Amygdala (tissue), 56 donors: ENCODE results near the gene SULT1C3.

Experiments
- DNase-seq, 56 donors: peaks; one replicate each; lab custom pipeline; 2025; lab: John Stamatoyannopoulos, UW

SULT1C3 gene

DNA sequence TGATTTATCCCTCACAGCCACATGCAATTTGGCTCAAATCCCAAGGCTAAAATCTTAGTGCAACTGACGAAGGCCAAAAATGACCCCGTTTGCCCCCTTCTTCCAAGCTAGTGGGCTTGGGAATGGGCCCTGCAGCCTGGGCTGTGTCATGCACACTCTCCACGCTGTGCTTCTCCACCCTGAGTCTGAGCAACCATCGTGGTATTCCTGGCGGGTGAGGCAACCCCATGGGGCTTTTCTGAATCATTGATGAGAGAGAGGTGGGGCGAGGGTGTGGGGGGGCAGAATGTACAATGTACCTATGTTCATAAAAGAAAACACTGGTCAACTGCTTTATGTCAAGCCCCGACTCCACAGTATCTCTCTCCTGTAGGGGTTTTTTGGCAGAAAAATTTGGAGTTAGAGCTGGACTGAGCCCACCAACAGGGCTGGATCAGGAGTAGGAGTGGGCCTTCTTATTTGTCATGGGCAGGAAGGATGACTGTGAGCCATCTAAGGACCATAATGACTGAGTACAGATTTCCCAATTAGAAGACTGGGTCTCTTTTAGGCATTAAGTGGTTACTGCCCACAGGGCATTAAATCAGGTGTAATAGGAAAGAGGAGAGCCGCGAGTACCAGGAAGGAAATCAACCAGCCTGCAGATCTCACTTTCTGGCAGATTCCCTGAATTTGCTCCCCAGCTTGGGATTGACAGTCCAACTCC, 57.8 kb downstream of the SULT1C3 start:
- no peak for DNase-seq

DNA sequence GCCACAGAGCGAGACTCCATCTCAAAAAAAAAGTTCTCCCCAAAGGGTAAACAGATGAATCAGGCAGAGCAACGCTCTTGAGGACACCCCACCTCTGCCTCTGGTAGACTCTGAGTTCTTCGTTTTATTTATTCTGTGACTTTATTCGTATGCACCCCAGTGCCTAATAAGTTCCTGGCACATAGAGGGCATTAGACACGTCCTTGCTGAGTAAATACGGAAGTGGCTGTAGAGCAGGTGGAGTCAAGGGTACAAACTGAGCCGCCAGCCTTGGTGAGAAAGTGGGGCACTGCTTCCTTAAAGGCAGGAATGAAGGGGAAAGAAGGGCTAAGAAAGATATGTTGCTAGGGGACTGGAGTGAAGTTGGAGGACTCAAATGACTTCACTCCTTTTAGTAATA, 61.8 kb downstream of the SULT1C3 start:
- no peak for DNase-seq

DNA sequence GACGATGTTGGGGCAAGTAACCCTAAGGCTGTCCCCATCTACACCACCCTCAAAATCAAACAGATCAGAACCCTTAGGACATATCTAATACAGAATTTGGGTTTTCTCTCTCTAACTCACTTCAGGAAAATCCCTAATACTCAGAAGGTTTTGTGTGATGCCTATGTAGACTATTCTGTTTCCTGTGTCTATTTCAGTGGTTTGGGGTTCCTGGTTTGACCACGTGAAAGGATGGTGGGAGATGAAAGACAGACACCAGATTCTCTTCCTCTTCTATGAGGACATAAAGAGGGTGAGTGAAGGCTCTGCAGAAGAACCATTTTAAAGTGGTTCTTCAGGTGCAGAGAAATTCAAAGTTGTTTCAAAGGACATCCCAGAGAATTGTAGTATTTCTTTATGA, 65.2 kb downstream of the SULT1C3 start:
- DNase-seq, result peak in 1 of 56 donors; percentile 12

DNA sequence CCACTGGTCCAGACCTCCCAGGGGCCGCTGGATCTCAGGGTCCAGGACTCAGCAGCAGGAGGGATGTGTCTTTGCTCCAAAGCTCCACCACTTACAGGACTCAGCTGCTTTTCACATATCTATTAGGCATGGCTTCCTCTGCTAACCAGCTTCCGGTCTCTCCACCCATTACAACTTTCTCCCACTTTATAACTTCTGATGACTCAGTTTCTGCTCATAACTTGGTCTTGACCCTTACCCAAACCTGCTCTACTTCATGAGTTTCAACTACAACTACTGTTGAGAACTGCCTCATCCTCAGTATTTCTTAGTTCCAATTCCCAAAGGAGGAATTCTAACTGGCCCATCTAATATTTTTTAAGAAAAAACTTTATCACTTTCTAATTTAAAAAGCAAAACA, 66.1 kb downstream of the SULT1C3 start:
- DNase-seq, result no peak

DNA sequence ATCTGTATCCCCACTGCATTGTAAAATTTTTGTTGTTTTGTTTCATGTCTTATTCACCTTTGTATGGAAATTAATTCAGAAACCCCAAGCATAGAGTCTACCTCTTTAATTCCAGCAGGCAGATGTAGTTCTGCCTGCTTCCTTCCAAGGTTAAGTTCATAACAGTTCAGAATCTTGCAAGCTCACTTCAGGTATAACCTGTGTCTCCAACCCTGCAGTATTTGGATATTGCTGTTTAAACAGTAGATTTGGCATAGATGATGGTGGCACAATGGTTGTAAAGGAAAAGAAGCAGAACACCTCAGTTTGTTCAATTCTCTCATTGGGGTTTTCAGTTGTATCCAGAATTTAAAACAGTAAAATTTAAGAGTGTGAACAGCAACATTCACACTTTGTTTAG, 70.1 kb downstream of the SULT1C3 start:
- DNase-seq, result no peak
